ENCODE data around the gene CNTNAP5.

The CNTNAP5 gene

DNA sequence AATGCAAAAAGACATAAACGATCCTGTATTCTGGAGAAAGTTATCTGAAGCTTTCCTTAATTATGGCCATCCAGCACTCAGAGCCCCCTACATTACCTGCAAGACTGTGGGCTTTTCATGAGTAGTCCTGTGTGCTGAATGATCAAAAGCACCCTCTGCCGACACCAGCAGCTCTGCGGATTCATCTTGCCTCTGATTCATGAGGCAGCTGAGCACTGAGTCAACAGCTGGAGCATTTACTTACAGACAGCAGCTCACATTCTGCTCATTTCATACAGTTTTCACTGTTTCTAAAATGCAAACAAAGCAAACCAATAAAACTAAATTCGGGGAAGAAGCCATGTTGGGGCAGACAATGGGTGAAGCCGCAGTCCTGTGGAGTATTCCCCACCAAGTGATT, 886.5 kb downstream of the CNTNAP5 start (continued):
- TF ChIP-seq RARB (CRISPR knock-in tag; IDR thresholded peaks at IDR 0.05) (no peak), TOX (CRISPR knock-in tag; IDR thresholded peaks at IDR 0.05; ENCODE audit: borderline replicate concordance) (no peak)

DNA sequence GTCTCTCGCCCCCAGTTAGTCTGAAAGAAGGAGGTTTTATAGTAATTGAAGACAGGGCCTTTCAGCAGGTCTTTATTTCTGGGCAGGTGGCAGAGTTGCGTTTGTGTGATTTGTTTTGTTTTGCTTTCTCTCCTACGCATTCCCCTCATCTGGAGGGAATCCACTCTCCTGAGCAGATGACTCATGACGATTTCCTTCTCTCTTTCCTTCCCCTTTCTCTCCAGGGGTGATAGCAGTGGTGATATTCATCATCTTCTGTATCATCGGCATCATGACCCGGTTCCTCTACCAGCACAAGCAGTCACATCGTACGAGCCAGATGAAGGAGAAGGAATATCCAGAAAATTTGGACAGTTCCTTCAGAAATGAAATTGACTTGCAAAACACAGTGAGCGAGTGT, 888.8 kb downstream of the CNTNAP5 start:
- TF ChIP-seq GLIS3 (CRISPR knock-in tag; IDR thresholded peaks at IDR 0.05) (no peak), ZC3H10 (CRISPR knock-in tag; IDR thresholded peaks at IDR 0.05) (no peak), RARB (CRISPR knock-in tag; IDR thresholded peaks at IDR 0.05) (no peak), ARNTL (CRISPR knock-in tag; IDR thresholded peaks at IDR 0.05; ENCODE audit: borderline replicate concordance, low read depth) (no peak), ZFP30 (CRISPR knock-in tag; IDR thresholded peaks at IDR 0.05) (no peak), BACH2 (CRISPR knock-in tag; IDR thresholded peaks at IDR 0.05; ENCODE audit: borderline replicate concordance) (no peak), ZNF8 (CRISPR knock-in tag; IDR thresholded peaks at IDR 0.05) (no peak), ZNF70 (CRISPR knock-in tag; IDR thresholded peaks at IDR 0.05) (no peak)
- TF ChIP-seq, protein P1, sequence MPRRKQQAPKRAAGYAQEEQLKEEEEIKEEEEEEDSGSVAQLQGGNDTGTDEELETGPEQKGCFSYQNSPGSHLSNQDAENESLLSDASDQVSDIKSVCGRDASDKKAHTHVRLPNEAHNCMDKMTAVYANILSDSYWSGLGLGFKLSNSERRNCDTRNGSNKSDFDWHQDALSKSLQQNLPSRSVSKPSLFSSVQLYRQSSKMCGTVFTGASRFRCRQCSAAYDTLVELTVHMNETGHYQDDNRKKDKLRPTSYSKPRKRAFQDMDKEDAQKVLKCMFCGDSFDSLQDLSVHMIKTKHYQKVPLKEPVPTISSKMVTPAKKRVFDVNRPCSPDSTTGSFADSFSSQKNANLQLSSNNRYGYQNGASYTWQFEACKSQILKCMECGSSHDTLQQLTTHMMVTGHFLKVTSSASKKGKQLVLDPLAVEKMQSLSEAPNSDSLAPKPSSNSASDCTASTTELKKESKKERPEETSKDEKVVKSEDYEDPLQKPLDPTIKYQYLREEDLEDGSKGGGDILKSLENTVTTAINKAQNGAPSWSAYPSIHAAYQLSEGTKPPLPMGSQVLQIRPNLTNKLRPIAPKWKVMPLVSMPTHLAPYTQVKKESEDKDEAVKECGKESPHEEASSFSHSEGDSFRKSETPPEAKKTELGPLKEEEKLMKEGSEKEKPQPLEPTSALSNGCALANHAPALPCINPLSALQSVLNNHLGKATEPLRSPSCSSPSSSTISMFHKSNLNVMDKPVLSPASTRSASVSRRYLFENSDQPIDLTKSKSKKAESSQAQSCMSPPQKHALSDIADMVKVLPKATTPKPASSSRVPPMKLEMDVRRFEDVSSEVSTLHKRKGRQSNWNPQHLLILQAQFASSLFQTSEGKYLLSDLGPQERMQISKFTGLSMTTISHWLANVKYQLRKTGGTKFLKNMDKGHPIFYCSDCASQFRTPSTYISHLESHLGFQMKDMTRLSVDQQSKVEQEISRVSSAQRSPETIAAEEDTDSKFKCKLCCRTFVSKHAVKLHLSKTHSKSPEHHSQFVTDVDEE (CRISPR knock-in tag; IDR thresholded peaks at IDR 0.05) = no peak
- no peak for ATAC-seq

DNA sequence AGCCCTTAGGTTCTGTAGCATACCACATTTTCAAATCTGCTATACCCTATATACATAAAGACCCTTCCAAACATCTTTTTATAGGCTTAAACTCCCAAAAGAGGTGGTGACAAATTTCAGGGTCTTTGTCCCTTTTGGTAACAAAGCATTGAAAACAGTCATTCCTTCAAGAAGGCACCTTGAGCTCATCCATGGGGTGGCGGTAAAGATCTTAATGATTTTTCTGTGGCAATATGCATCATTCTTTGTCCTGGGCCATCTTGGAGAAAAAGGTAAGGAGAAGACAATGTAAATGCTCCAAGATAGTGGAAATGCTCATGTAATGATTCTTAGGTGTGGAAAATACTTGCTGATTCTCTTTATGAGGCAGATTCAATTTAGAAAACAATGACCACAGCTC, 890.5 kb downstream of the CNTNAP5 start:
- ATAC-seq = no peak
- TF ChIP-seq SNAI2 (CRISPR knock-in tag; IDR thresholded peaks at IDR 0.05) (no peak), ZNF70 (CRISPR knock-in tag; IDR thresholded peaks at IDR 0.05) (no peak), RARB (CRISPR knock-in tag; IDR thresholded peaks at IDR 0.05) (no peak), ZNF8 (CRISPR knock-in tag; IDR thresholded peaks at IDR 0.05) (no peak), CSDC2 (CRISPR knock-in tag; IDR thresholded peaks at IDR 0.05) (no peak)

DNA sequence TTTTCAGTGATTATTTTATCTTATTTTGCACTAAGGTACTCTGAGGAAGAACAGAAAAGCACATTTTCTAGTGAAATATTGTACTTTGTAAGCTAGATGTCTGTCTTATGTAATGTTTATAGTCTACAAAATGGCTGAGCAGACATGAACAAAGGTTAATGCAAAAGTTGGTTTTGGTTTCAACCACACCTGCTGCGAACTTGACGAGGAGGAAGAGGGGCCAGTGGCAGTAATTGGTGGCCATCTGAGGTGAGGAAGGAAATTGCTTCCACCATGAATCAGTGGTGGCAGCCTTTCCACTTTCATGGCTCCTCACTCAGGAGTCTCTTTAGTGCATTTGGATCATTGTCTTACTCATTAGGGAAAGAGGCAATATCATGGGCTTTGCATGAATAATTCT, 894.2 kb downstream of the CNTNAP5 start:
- no peak for ATAC-seq
- TF ChIP-seq BACH2 (CRISPR knock-in tag; IDR thresholded peaks at IDR 0.05; ENCODE audit: borderline replicate concordance) (no peak), TOX (CRISPR knock-in tag; IDR thresholded peaks at IDR 0.05; ENCODE audit: borderline replicate concordance) (no peak), ZNF8 (CRISPR knock-in tag; IDR thresholded peaks at IDR 0.05) (no peak), SNAI2 (CRISPR knock-in tag; IDR thresholded peaks at IDR 0.05) (no peak), OSR1 (CRISPR knock-in tag; IDR thresholded peaks at IDR 0.05) (no peak), ARNTL (CRISPR knock-in tag; IDR thresholded peaks at IDR 0.05; ENCODE audit: borderline replicate concordance, low read depth) (no peak), RARB (CRISPR knock-in tag; IDR thresholded peaks at IDR 0.05) (no peak), PPARA (CRISPR knock-in tag; IDR thresholded peaks at IDR 0.05; ENCODE audit: borderline replicate concordance) (no peak), GLIS3 (CRISPR knock-in tag; IDR thresholded peaks at IDR 0.05) (no peak), ZFP3 (CRISPR knock-in tag; IDR thresholded peaks at IDR 0.05) (no peak), CSDC2 (CRISPR knock-in tag; IDR thresholded peaks at IDR 0.05) (no peak), ZC3H10 (CRISPR knock-in tag; IDR thresholded peaks at IDR 0.05) (no peak), ISL1 (CRISPR knock-in tag; IDR thresholded peaks at IDR 0.05) (no peak), ESRRG (CRISPR knock-in tag; IDR thresholded peaks at IDR 0.05) (no peak), ZNF70 (CRISPR knock-in tag; IDR thresholded peaks at IDR 0.05) (no peak)
- TF ChIP-seq, protein P2, sequence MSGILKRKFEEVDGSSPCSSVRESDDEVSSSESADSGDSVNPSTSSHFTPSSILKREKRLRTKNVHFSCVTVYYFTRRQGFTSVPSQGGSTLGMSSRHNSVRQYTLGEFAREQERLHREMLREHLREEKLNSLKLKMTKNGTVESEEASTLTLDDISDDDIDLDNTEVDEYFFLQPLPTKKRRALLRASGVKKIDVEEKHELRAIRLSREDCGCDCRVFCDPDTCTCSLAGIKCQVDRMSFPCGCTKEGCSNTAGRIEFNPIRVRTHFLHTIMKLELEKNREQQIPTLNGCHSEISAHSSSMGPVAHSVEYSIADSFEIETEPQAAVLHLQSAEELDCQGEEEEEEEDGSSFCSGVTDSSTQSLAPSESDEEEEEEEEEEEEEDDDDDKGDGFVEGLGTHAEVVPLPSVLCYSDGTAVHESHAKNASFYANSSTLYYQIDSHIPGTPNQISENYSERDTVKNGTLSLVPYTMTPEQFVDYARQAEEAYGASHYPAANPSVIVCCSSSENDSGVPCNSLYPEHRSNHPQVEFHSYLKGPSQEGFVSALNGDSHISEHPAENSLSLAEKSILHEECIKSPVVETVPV (CRISPR knock-in tag; IDR thresholded peaks at IDR 0.05) = no peak
- TF ChIP-seq, protein P3, sequence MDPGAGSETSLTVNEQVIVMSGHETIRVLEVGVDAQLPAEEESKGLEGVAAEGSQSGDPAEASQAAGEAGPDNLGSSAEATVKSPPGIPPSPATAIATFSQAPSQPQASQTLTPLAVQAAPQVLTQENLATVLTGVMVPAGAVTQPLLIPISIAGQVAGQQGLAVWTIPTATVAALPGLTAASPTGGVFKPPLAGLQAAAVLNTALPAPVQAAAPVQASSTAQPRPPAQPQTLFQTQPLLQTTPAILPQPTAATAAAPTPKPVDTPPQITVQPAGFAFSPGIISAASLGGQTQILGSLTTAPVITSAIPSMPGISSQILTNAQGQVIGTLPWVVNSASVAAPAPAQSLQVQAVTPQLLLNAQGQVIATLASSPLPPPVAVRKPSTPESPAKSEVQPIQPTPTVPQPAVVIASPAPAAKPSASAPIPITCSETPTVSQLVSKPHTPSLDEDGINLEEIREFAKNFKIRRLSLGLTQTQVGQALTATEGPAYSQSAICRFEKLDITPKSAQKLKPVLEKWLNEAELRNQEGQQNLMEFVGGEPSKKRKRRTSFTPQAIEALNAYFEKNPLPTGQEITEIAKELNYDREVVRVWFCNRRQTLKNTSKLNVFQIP (CRISPR knock-in tag; IDR thresholded peaks at IDR 0.05; ENCODE audit: borderline replicate concordance, low read depth) = no peak
- TF ChIP-seq, protein P4, sequence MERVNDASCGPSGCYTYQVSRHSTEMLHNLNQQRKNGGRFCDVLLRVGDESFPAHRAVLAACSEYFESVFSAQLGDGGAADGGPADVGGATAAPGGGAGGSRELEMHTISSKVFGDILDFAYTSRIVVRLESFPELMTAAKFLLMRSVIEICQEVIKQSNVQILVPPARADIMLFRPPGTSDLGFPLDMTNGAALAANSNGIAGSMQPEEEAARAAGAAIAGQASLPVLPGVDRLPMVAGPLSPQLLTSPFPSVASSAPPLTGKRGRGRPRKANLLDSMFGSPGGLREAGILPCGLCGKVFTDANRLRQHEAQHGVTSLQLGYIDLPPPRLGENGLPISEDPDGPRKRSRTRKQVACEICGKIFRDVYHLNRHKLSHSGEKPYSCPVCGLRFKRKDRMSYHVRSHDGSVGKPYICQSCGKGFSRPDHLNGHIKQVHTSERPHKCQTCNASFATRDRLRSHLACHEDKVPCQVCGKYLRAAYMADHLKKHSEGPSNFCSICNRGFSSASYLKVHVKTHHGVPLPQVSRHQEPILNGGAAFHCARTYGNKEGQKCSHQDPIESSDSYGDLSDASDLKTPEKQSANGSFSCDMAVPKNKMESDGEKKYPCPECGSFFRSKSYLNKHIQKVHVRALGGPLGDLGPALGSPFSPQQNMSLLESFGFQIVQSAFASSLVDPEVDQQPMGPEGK (CRISPR knock-in tag; IDR thresholded peaks at IDR 0.05; ENCODE audit: borderline replicate concordance) = no peak
- TF ChIP-seq, protein P5, sequence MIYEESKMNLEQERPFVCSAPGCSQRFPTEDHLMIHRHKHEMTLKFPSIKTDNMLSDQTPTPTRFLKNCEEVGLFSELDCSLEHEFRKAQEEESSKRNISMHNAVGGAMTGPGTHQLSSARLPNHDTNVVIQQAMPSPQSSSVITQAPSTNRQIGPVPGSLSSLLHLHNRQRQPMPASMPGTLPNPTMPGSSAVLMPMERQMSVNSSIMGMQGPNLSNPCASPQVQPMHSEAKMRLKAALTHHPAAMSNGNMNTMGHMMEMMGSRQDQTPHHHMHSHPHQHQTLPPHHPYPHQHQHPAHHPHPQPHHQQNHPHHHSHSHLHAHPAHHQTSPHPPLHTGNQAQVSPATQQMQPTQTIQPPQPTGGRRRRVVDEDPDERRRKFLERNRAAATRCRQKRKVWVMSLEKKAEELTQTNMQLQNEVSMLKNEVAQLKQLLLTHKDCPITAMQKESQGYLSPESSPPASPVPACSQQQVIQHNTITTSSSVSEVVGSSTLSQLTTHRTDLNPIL (CRISPR knock-in tag; IDR thresholded peaks at IDR 0.05; ENCODE audit: low read depth) = no peak

Data from SK-N-SH treated with all-trans-retinoic acid at 6 μM for 48 hours (cell line).